ENCODE measurements around the gene TNPO2. TPM values are rescaled to one million over a fixed set of nuclear protein-coding genes. Genes with fewer than 3 reads are reported as not detected.
A peak's percentile ranks its signal among the peaks of the same experiment; 100 is the strongest.
"Not testable (repeated sequence)": the region's sequence is repeated elsewhere in the genome, so short reads cannot be mapped to it uniquely, and the experiment has no call there.

TNPO2 gene
- total RNA-seq, 1 experiment from 2014 or later = 63.1 TPM

DNA sequence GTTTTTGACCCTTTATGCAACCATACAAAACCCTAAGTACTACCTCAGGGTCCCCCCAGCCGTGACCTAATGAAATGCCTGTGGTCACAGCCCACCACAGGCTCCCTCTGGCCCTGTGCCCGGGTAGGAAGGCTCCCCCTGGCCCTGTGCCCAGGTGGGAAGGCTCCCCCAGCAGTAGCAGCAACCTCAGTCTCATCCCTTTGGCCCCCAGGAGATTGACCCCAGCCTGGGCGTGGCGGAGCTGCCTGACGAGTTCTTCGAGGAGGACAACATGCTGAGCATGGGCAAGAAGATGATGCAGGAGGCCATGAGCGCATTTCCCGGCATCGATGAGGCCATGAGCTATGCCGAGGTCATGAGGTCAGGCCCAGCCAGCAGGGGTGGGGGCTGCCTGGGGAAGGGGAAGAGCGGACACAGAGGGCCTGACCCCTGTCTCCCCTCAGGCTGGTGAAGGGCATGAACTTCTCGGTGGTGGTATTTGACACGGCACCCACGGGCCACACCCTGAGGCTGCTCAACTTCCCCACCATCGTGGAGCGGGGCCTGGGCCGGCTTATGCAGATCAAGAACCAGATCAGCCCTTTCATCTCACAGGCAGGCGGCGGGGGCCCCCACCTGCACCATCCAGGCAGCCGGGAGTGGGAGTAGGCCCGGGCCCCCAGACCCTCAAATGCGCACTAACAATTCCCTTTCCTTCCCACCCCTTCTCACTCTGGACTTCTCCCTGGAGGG lies 21.6 kb upstream of the TNPO2 start:
- DNase-seq (ENCODE audit: low spot score) = no peak
- in situ Hi-C loops (cut with HindIII; ENCODE audit: low sequenced_read_pairs) = no loop called here

DNA sequence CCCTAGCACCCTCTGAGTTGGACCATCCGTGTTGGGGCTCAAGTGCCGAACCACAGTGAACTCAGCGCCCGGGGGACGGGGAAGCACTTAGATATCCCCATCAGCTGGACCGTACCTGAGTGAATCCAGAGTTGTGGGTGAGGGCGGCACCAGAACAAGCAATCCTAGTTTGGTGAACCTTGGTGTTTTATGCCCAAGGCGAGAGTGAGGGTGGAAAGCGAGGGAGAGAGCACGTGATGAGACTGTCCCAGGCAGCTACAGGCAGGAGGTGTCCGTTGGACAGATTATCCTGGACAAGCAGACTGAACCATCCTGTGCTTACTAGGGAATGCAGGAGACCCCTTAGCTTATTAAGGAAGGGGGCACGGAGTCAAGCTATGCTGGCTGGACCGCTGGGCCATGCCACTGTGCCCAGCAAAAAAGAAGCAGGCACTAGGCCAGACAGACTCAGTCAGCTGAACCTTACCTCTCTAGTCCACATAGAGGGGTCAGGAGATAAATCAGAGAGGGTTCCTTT lies 14.2 kb upstream of the TNPO2 start:
- in situ Hi-C loops (cut with HindIII; ENCODE audit: low sequenced_read_pairs) = no loop called here
- no peak for DNase-seq (ENCODE audit: low spot score)

DNA sequence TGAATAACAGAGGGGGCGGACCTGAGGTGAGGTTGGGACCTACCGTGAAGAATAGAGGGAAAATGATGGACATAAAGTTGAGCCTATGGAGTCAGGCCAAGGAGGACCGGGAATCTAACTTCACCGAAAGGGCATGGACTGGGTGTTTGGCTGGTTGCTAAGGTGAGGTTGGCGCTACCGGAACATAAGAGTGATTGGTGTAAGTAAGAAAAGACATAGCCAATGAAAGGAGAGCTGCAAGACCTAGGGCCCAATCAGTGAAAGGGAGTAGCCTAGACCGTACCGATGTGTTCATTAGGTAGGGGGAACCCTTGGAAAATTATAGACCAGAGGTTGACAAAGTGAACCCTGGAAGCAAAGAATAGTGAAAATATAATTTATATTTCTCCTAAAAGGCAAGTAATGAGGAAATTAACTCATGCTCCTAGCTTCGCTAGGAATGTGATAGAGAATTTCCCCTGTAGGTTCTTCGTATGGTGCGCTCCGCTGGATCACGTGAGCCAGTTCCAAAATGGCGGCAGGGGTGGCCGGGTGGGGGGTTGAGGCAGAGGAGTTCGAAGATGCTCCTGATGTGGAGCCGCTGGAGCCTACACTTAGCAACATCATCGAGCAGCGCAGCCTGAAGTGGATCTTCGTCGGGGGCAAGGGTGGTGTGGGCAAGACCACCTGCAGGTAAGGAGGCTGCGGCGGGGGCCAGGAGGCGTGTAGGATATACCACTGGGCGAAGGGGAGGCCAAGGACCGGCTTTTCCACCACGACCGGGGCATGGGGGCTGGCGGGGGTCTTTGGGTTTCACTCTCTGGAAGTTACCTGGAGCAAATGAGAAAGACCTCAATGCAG lies 13.5 kb upstream of the TNPO2 start, which contains the start of gene GET3:
Gene GET3, plus strand, starts transcription at position 503 of the 840 bp plus-strand sequence. Its CDS starts 9 bp downstream, at position 512.
- DNase-seq (ENCODE audit: low spot score) = peak; percentile 100
- in situ Hi-C loops (cut with HindIII; ENCODE audit: low sequenced_read_pairs) = no loop called here

DNA sequence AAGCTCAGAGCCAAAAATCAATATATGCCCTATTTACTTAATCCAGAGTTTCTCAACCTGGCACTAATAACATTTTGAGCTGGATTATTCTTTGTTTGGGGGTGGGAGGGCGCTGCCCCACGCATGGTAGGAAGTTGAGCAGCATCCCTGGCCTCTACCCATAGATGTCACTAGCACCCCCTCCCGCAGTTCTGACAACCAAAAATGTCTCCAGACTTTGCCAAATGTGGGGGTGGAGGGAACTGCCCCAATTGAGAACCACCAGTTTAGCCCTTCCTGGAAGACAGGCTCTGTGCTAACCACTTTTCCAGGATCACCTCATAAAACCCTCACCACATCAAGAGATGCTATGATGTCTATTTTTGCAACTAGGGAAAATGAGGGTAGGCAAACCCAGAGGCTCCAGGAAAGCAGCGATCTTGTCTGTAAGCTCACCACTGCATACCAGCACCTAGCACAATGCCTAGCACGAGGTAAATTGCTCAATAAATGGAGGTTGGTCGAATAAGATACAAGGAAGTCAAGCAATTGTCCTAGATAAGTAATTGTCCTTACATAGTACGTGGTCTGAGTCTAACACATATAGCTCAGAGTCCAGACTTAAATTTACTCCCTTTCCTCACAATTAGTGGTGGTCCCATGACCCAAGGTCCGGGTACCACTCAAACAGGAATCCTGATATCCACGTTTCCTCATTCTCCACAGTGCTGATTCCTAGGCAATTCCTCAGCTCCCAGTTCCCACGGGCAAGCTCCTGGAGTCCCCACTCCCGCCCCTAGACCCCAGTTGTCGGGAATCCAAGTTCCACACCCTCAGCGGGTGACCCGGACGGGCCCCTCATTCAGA lies 9.9 kb upstream of the TNPO2 start:
- no peak for DNase-seq (ENCODE audit: low spot score)
- in situ Hi-C loops (cut with HindIII; ENCODE audit: low sequenced_read_pairs) = no loop called here

DNA sequence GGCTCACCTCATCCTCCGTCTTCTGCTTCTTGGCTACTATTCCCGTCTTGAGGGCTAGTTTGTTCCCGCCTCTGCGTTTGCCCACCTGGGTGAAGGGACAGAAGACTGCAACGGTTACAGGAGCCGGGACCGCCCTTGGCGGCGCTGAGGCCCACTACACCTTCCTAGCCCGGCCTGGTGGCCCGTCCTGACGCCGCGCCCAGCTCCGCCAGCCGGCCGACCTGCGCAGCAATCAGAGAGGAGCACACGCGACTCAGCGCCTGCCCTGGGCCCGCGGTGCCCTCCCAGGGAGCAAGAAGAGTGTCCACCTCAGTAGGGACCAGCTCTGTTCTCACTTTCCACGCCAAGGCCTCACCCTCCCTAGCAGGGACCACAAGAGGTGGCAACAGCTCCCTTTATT lies 7.6 kb upstream of the TNPO2 start:
- in situ Hi-C loops (cut with HindIII; ENCODE audit: low sequenced_read_pairs) = no loop called here
- DNase-seq (ENCODE audit: low spot score) = no peak

DNA sequence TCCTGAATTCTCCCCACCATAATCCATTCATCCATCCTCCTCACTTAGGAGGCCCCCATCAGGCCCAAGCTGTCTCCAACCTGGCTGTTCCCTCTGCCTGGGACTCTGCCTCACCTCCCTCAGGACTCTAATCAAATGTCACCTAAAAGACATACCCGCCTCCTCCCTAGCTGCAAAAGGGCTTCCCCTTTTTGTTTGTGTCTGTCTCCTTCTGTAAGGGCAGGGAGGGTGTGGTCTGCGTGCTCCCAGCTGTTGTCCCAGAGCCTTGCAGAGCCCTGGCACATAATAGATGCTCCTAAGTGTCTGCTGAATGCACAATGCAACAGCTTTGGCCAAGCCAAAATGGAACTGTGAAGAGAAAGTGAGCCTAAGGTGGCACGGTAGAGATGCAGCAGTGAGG lies 6.3 kb upstream of the TNPO2 start:
- DNase-seq (ENCODE audit: low spot score) = no peak
- in situ Hi-C loops (cut with HindIII; ENCODE audit: low sequenced_read_pairs) = no loop called here

DNA sequence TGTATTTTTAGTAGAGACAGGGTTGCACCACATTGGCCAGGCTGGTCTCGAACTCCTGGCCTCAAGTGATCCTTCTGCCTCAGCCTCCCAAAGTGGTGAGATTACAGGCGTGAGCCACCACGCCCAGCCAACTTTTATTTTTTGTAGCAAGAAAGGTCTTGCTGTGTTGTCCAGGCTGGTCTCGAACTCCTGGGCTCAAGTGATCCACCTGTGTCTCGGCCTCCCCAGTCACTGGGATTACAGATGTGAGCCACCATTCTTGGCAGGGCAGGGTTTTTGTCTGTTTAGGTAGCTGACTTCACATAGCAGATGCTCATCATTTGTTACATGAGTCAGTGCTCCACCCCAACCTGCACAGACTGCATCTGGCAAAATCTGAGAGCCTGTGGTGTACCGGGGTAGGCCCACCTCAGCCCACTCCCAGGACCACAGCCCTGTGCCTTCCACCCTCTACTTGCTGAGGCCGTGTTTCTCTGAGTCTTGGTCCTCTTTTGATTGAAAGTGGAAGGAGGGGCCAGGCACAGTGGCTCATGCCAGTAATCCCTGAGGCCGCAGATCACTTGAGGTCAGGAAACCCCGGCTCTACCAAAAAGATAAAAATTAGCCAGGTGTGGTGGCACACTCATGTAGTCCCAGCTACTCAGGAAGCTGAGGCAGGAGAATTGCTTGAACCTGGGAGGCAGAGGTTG lies 4.2 kb upstream of the TNPO2 start:
- DNase-seq (ENCODE audit: low spot score) = no peak
- in situ Hi-C loops (cut with HindIII; ENCODE audit: low sequenced_read_pairs) = no loop called here

DNA sequence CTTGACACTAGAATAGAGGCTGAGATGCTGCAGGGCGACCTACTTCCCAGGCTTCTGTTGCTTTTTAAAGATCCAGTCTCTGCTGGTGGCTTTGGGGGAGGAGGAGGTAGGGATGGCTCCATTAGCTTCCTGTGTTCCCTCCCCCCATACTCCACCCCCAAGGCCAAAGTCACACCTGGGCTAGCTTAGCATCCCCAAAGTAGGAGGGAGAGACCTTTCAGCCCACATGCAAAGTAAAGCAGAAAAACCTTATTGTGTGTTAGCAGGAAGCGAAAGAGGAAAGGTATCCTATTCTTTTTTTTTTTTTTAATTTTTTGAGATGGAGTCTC lies 3.2 kb upstream of the TNPO2 start:
- in situ Hi-C loops (cut with HindIII; ENCODE audit: low sequenced_read_pairs) = no loop called here
- no peak for DNase-seq (ENCODE audit: low spot score)

DNA sequence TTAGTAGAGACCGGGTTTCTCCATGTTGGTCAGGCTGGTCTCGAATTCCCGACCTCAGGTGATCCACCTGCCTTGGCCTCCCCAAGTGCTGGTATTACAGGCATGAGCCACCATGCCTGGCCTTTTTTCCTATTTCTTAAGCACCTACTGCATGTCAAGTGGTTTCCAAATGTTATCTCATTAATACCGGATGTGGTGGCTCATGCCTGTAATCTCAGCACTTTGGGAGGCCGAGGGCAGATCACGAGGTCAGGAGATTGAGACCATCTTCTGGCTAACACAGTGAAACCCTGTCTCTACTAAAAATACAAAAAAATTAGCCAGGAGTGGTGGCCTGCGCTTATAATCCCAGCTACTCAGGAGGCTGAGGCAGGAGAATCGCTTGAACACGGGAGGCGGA lies 1.9 kb upstream of the TNPO2 start:
- DNase-seq (ENCODE audit: low spot score); in situ Hi-C loops (cut with HindIII; ENCODE audit: low sequenced_read_pairs): not testable (repeated sequence)

DNA sequence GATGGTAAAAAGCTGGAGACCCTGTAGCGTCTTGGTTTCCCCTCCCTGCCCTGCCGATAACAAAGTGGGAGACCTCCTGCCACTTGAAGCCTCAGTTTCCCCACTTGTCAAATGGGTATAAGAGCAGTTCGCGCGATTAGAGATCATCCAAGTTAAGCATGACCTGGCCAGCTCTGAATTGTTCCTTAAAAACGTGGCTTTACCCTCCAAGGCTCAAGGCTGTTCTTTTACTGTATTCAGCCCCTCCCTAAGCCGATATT lies 421 bp downstream of the TNPO2 start:
- in situ Hi-C loops (cut with HindIII; ENCODE audit: low sequenced_read_pairs) = no loop called here
- no peak for DNase-seq (ENCODE audit: low spot score)

DNA sequence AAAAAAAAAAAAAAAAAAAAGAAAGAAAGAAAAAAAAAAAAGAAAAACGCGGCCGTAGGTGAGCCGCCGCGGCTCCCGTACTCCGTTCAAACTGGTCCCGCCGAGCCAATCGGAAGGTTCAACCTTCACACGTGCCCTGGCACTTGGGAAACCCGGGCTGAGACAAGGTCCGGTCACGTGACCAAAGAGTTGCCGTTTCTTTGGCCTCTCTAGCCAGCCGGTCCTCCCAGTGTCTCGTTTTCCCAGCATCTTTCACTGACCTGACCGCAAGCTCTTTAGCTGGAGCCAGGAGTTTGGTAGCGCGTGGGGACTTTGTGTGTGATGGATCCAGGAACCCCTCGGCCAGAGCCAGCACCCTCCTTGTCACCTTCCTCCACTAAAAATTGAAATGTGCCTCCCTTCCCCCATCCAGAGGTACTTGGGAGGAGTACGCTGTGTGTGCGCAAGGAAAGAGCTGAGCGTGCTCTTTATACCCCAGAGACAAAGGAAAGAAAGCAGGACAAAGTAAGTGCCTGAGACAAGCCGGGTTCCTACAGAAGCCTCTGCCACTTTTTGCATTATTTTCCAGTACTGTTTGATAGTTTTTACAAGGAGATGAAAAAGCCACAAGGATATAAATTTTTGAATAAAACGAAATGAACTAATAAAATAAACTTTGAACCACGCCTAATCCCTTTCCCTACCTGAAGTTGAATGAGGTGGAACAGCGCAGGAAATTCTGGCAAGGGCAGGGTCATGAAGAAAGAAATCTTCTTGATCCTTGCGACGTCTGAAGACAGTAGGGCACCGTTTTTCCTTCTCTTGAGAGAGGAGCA lies 959 bp downstream of the TNPO2 start:
- in situ Hi-C loops (cut with HindIII; ENCODE audit: low sequenced_read_pairs) = no loop called here
- DNase-seq (ENCODE audit: low spot score) = peak; percentile 99

DNA sequence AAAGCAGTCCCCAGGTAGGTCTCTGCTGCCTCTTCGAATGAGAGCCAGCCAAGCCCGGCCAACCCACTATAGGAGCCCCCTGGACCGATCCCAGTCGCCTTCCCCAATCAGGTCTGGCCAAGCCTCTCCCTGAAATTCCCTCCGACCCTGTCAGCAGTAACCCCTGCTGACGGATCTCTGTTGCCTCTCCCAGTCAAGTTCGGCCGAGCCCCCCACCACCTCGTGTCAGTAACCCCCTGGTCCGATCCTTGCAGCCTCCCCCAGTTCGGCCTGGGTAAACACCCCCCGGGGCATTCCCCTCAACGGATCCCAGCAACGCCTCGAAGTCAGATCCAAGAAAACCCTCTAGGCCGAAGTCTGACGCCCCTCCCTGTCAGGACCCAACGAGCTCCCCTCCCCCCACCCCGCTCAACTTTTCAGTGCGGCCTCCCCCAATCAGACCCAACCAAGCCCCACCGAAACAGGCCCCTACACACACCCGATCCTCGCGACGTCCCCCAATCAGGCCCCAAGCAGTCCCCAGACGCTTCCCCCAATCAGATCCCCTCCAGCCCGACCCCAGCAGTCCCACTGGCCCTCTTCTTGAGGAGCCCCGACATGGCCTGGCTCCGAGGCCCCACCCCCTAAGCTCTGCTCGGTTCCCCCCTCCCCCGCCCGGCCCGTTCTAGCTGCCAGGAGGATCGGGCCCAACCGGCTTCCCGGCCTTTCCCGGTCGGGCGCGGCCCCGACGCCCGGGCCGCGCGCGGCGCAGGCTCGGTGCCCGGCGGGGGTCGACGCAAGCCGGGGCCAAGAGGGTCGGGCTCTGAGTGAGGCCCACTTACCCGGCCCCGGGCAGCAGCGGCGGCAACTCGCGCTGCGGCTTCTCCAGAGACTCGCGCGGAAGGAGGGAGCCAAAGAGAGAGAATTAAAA lies 1.8 kb downstream of the TNPO2 start:
- in situ Hi-C loops (cut with HindIII; ENCODE audit: low sequenced_read_pairs) = no loop called here
- DNase-seq (ENCODE audit: low spot score) = peak; percentile 49

DNA sequence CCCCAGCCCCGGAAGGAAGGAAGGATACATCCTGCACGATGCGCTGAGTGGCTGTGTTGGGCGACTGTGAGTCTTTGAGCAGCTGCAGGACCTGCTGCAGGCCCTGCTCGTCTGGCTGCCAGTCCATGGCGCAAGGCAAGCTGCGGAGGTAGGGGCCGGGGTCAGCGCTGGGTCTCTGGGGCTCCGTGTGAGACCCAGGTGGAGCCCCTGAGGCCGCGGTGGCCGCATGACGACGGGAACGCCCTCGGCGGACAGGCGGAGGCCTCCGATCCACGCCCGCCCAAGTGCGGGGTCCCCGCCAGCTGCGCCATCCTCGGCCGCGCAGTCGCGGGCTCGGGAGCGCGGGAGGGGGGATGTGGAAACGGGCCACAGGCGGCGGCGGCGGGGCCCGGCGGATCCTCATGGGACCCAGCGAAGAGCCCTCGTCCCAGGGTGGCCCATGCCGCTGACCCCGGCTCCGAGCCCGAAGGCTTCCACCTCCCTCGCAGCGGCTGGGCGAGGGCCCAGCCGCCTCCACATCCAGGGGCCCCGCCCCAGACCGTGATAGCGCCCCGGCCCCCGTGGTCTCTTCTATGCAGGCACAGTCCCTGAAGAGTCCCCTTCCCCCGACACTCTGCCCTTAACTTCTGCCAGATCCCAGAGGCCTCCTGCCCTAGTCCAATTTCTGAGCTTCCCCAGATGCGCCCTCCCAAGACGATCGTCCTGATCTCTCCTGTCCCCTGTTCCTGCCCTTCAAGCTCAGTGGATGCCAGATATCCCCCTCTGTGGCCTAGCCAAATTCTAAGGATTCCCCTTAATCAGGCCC lies 2.7 kb downstream of the TNPO2 start:
- DNase-seq (ENCODE audit: low spot score) = no peak
- in situ Hi-C loops (cut with HindIII; ENCODE audit: low sequenced_read_pairs) = no loop called here

DNA sequence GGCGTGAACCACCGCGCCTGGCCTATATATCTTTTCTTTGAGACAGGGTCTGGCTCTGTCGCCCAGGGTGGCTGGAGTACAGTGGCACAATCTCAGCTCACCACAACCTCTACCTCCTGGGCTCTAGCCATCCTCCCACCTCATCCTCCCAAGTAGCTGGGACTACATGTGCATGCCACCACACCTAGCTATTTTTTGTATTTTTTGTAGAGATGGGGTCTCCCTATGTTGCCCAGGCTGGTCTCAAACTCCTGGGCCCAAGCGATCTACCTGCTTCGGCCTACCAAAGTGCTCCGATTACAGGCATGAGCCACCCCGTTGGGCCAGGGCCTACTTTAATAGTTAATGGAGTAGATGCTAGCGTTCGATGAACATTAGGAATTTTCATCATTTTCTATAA lies 3.4 kb downstream of the TNPO2 start:
- in situ Hi-C loops (cut with HindIII; ENCODE audit: low sequenced_read_pairs) = no loop called here
- no peak for DNase-seq (ENCODE audit: low spot score)

DNA sequence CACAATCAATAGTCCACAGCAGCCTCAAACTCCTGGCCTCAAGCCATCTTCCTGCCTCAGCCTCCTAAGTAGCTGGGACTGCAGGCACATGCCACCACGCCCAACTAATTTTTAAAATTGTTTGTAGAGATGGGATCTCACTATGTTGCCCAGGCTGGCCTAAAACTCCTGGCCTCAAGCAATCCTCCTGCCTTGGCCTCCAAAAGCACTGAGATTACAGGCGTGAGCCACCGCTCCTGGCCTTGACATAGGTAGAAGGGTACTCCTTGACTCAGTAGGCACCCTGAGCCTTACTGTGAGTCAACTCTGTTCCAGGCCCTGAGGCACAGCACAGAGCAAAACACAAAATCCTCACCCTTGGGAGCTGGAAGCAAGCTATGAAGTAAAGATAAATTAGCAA lies 7.8 kb downstream of the TNPO2 start:
- in situ Hi-C loops (cut with HindIII; ENCODE audit: low sequenced_read_pairs) = no loop called here
- no peak for DNase-seq (ENCODE audit: low spot score)

DNA sequence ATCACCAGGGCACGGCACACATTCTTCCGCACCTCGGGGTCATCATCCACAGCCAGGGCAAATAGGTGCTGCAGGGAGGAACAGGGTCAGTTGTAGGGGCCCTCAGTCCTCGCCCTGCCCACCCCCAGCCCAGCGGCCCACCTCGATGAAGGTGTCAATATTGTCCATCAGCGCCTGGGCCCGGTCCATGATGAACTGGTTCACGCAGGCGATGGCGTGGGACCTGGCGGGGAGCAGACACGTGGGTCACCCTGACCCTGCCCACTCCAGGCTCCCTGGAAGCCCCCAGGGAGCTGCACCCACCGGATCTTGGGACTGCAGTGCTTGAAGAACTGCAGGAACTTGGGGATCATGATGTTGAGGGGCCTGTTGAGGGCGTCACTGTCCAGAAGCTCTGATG lies 8.6 kb downstream of the TNPO2 start:
- no peak for DNase-seq (ENCODE audit: low spot score)
- in situ Hi-C loops (cut with HindIII; ENCODE audit: low sequenced_read_pairs) = no loop called here

DNA sequence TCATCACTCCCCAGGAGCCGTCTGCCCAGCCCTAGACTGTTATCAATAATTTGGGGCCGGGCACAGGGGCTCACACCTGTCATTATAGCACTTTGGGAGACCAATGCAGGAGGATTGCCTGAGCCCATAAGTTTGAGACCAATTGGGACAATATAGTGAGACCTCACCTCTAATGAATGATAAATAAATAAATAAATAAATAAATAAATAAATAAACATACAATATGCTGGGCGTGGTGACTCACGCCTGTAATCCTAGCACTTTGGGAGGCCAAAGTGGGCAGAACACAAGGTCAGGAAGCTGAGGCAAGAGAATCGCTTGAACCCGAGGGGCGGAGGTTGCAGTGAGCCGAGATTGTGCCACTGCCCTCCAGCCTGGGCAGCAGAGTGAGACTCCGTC lies 10.4 kb downstream of the TNPO2 start:
- in situ Hi-C loops (cut with HindIII; ENCODE audit: low sequenced_read_pairs); DNase-seq (ENCODE audit: low spot score): not testable (repeated sequence)
